GM12865 (cell line): Measurements from ENCODE around the gene TAS2R38.

Source experiments
- DNase-seq: peaks from one replicate; pipeline ENCODE4 v3.0.0; 2010; ENCODE audit warnings: low read depth
- H3K4me3 ChIP-seq: 2 replicates; pipeline ENCODE4 v1.5.1; 2011; ENCODE audit warnings: mild to moderate bottlenecking, low read depth, low read length, control low read depth
- TF ChIP-seq, protein P1 (sequence below): IDR thresholded peaks from 2 replicates; pipeline ENCODE4 v1.5.1; 2011; ENCODE audit warnings: low read length, control low read depth, low read depth, inconsistent platforms; ENCODE audit not compliant: insufficient read depth; ENCODE audit errors: missing control alignments

TAS2R38 gene

DNA sequence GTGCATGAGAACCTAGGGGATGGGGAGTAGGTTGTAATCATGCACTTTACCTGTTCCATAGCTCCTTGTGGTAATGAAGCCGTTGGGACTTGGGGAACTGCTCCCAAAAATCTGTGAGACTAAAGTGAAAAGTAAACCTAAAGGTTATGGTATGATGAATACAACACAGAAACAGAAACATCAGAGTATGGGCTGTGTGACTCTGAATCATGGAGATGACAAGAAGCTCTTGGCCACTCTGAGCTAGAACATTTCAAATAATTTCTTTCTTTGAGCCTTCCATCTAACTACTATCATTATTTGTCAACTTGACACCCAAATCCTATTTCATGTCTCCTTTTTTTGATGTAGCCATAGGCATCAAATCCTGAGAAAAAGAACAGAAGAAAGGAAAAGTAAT, 29.7 kb downstream of the TAS2R38 start:
- no peak for DNase-seq
- TF ChIP-seq, protein P1, sequence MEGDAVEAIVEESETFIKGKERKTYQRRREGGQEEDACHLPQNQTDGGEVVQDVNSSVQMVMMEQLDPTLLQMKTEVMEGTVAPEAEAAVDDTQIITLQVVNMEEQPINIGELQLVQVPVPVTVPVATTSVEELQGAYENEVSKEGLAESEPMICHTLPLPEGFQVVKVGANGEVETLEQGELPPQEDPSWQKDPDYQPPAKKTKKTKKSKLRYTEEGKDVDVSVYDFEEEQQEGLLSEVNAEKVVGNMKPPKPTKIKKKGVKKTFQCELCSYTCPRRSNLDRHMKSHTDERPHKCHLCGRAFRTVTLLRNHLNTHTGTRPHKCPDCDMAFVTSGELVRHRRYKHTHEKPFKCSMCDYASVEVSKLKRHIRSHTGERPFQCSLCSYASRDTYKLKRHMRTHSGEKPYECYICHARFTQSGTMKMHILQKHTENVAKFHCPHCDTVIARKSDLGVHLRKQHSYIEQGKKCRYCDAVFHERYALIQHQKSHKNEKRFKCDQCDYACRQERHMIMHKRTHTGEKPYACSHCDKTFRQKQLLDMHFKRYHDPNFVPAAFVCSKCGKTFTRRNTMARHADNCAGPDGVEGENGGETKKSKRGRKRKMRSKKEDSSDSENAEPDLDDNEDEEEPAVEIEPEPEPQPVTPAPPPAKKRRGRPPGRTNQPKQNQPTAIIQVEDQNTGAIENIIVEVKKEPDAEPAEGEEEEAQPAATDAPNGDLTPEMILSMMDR, result no peak
- no peak overlapping the region for H3K4me3 ChIP-seq

GRCh38 chr7:141941075-141941474, 32.5 kb downstream of the TAS2R38 start:
- TF ChIP-seq, protein P1, result no peak
- H3K4me3 ChIP-seq, result no peak overlapping the region
- no peak for DNase-seq

DNA sequence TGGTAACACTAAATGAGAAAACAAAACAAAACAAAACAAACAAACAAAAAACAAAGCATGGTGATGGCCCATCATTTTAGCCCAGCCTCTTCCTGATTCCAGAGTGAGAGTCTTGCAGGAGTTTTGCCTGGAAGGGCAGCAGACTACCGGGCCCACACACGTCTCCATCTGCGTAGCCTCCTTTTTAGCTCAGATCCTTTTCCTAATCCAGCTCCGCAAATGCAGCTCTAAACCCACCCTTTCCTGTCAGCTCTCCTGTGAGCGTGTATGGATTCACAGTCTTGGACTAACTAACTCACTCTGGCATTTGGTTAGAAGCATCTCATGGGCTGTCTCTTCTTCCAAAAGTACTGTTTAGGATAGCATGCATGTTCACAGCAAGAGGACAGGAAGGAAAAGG, 43.4 kb downstream of the TAS2R38 start:
- TF ChIP-seq, protein P1, result no peak
- no peak for DNase-seq
- H3K4me3 ChIP-seq, result no peak overlapping the region

DNA sequence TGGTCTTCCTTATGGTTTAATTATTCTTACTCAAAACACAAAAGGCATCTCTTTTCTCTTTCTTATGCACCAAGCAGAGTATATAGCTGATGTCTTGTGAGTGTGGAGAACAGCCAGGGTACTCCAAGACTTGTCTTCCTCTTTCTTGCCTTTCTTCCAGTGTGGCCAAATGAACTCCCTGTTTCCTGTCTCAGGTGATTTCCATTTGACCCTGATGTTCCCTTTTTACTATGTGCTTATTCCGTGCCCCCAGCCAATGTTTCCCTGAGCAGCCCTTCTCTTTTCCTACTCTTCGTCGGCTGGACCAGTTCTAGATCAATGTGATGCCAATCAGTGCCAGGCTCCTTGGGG, 44.8 kb downstream of the TAS2R38 start:
- TF ChIP-seq, protein P1, result no peak

GRCh38 chr7:141928146-141928844, 45.3 kb downstream of the TAS2R38 start:
- TF ChIP-seq, protein P1, result no peak
- DNase-seq, result no peak

More for the DNA sequence above, 44.8 kb downstream of the TAS2R38 start:
- no peak for DNase-seq
- no peak overlapping the region for H3K4me3 ChIP-seq

More at GRCh38 chr7:141928146-141928844, 45.3 kb downstream of the TAS2R38 start:
- H3K4me3 ChIP-seq, result no peak overlapping the region
